CD14-positive monocyte (primary cell): ENCODE results near the gene CYP2C18. TPM values are rescaled to one million over a fixed set of nuclear protein-coding genes. Genes with fewer than 3 reads are reported as not detected.

ENCODE experiments used
- DNase-seq, 3 donors: peaks; one replicate each; pipeline ENCODE4 v3.0.0-alpha.2; 2011 to 2022
- H2AFZ ChIP-seq: 2 replicates; pipeline ENCODE4 v1.6.0; 2012; ENCODE audit warnings: mild to moderate bottlenecking, low read depth, low read length, inconsistent platforms; ENCODE audit not compliant: insufficient read depth, poor library complexity, severe bottlenecking
- H3K27ac ChIP-seq, 2 donors: 1 replicate in 1 of 2; 2 replicates in 1 of 2; pipeline ENCODE4 v1.5.1; 2012 to 2013; ENCODE audit warnings: low read length in 2 of 2, control low read depth in 1 of 2, inconsistent platforms in 1 of 2, low read depth in 1 of 2, mild to moderate bottlenecking in 1 of 2
- H3K27me3 ChIP-seq, 2 donors: one replicate each; pipeline versions ENCODE4 v1.6.0 to v1.6.1; 2011 to 2013; ENCODE audit warnings: low read length in 2 of 2; ENCODE audit not compliant: control insufficient read depth in 2 of 2, insufficient read depth in 2 of 2
- H3K36me3 ChIP-seq, 2 donors: replicated peaks in 1 of 2; 1 replicate in 1 of 2; 2 replicates in 1 of 2; pipeline versions ENCODE4 v1.5.1 to v1.6.1; 2012 to 2013; ENCODE audit warnings: low read length in 2 of 2, control low read depth in 1 of 2, inconsistent platforms in 1 of 2, mild to moderate bottlenecking in 1 of 2; ENCODE audit not compliant: insufficient read depth in 2 of 2, control insufficient read depth in 1 of 2
- H3K4me1 ChIP-seq, 2 donors: 1 replicate in 1 of 2; 2 replicates in 1 of 2; pipeline versions ENCODE4 v1.5.1 to v1.6.1; 2012 to 2013; ENCODE audit warnings: low read length in 2 of 2, control low read depth in 1 of 2, inconsistent platforms in 1 of 2, mild to moderate bottlenecking in 1 of 2, moderate library complexity in 1 of 2; ENCODE audit not compliant: insufficient read depth in 2 of 2, control insufficient read depth in 1 of 2
- H3K4me2 ChIP-seq: replicated peaks from 2 replicates; pipeline ENCODE3; 2012; ENCODE audit warnings: low read length, moderate library complexity, mild to moderate bottlenecking; ENCODE audit not compliant: poor library complexity, severe bottlenecking; ENCODE audit errors: extremely low read depth
- H3K4me3 ChIP-seq, 3 experiments: fragments of 200-600 bp in 1 of 3; sonication (generic) in 1 of 3; replicated peaks in 1 of 3; 1 replicate in 2 of 3; 2 replicates in 1 of 3; pipeline ENCODE4 v1.5.1; 2011 to 2013; ENCODE audit warnings: low read length in 3 of 3, mild to moderate bottlenecking in 3 of 3, control low read depth in 2 of 3, low read depth in 2 of 3, inconsistent platforms in 1 of 3, moderate library complexity in 1 of 3
- H3K79me2 ChIP-seq: 2 replicates; pipeline ENCODE4 v1.6.0; 2012; ENCODE audit warnings: mild to moderate bottlenecking, control low read depth, inconsistent platforms, low read length, moderate library complexity; ENCODE audit not compliant: insufficient read depth
- H3K9ac ChIP-seq: 2 replicates; pipeline ENCODE4 v1.6.0; 2017; ENCODE audit warnings: low read length, mild to moderate bottlenecking; ENCODE audit not compliant: insufficient read depth, poor library complexity, severe bottlenecking
- H3K9me3 ChIP-seq, 2 donors: replicated peaks in 1 of 2; 1 replicate in 1 of 2; 2 replicates in 1 of 2; pipeline versions ENCODE4 v1.5.1 to v1.6.1; 2012 to 2013; ENCODE audit warnings: low read length in 2 of 2, control low read depth in 1 of 2; ENCODE audit not compliant: control insufficient read depth in 1 of 2, insufficient read depth in 1 of 2
- H4K20me1 ChIP-seq: 2 replicates; pipeline ENCODE4 v1.6.0; 2012; ENCODE audit warnings: mild to moderate bottlenecking, low read length, control low read depth, moderate library complexity; ENCODE audit not compliant: insufficient read depth
- H3K27ac Mint-ChIP-seq, 7 donors: one replicate each; pipeline ENCODE4 v1.8.0; 2020; ENCODE audit warnings: mild to moderate bottlenecking in 7 of 7, mixed read lengths in 7 of 7, moderate library complexity in 6 of 7, inconsistent platforms in 2 of 7
- H3K27me3 Mint-ChIP-seq, 3 donors: one replicate each; pipeline ENCODE4 v1.8.0; 2021 to 2022; ENCODE audit warnings: low read depth in 3 of 3, mild to moderate bottlenecking in 3 of 3, mixed read lengths in 3 of 3, moderate library complexity in 3 of 3, inconsistent platforms in 1 of 3
- H3K36me3 Mint-ChIP-seq, 2 donors: one replicate each; pipeline ENCODE4 v1.8.0; 2020; ENCODE audit warnings: mixed read lengths in 2 of 2, inconsistent platforms in 1 of 2, mild to moderate bottlenecking in 1 of 2
- H3K4me1 Mint-ChIP-seq: one replicate; pipeline ENCODE4 v1.8.0; 2020; ENCODE audit warnings: mild to moderate bottlenecking, mixed read lengths
- H3K4me3 Mint-ChIP-seq, 2 donors: one replicate each; pipeline ENCODE4 v1.8.0; 2020; ENCODE audit warnings: mild to moderate bottlenecking in 2 of 2, mixed read lengths in 2 of 2, moderate library complexity in 1 of 2
- H3K9me3 Mint-ChIP-seq, 7 donors: one replicate each; pipeline ENCODE4 v1.8.0; 2020 to 2022; ENCODE audit warnings: mixed read lengths in 7 of 7, mild to moderate bottlenecking in 6 of 7, moderate library complexity in 6 of 7, inconsistent platforms in 2 of 7
- WGBS: methylation state at CpG from one replicate; pipeline ENCODE4 v1.1.5; 2013; ENCODE audit warnings: missing lambda C conversion rate; ENCODE audit not compliant: insufficient coverage; 5-methylcytosine and 5-hydroxymethylcytosine counted together
- intact Hi-C, 2 donors: fragments of 100-400 bp; cut with micrococcal nuclease; formaldehyde crosslinking; loops; one replicate each; pipeline versions ENCODE4 v1.15.0 to v1.15.1; 2023
- polyA plus RNA-seq, 3 donors: library from polyadenylated mRNA; depleted of rRNA in 1 of 3; unstranded in 2 of 3; stranded (reverse) in 1 of 3; fragments of 300-500 nt in 2 of 3; fragments of >200 nt in 1 of 3; fragmentation: Illumina TruSeq in 2 of 3; gene quantifications; 1 replicate in 2 of 3; 2 replicates in 1 of 3; pipeline ENCODE4 v1.2.3, GENCODE V29; 2012 to 2021
- TF ChIP-seq, protein P1 (sequence below): fragments of 200-600 bp; IDR thresholded peaks from one replicate; pipeline ENCODE4 v1.8.0; 2022; ENCODE audit warnings: antibody characterized with exemption, mild to moderate bottlenecking

The CYP2C18 gene
- polyA plus RNA-seq, 3 donors = not detected

DNA sequence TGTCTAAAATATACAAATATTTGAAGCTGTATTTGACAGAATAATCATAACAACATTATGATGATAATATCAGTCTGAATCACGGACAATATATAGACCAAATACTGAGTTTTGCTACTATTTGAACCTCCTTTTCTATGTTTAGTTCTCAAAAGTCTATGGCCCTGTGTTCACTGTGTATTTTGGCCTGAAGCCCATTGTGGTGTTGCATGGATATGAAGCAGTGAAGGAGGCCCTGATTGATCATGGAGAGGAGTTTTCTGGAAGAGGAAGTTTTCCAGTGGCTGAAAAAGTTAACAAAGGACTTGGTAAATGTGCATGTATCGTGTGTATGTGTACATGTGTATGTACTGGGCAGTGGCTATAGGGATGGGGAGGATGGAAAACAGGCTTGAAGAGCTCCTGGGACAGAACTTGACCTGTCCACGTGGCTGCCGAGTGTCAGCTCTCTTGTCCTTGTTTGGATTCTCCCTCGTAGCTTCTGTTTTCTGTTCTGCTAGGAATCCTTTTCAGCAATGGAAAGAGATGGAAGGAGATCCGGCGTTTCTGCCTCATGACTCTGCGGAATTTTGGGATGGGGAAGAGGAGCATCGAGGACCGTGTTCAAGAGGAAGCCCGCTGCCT, 4.2 kb downstream of the CYP2C18 start:
- no peaks in the 10 kb centered on the region for H3K36me3 Mint-ChIP-seq
- H3K4me1 Mint-ChIP-seq = no peaks in the 10 kb centered on the region
- H3K4me3 Mint-ChIP-seq = no peak overlapping the region
- no peak for DNase-seq
- no peaks in the 10 kb centered on the region for H3K36me3 ChIP-seq
- no peak overlapping the region for H3K27ac Mint-ChIP-seq
- H3K9me3 ChIP-seq = peaks cover 0 to 3% of the 10 kb centered on the region in 2 donors
- no peaks in the 10 kb centered on the region for H3K79me2 ChIP-seq
- intact Hi-C loops = no loop called here
- H3K4me2 ChIP-seq = no peak overlapping the region
- no peak overlapping the region for H2AFZ ChIP-seq
- TF ChIP-seq, protein P1, sequence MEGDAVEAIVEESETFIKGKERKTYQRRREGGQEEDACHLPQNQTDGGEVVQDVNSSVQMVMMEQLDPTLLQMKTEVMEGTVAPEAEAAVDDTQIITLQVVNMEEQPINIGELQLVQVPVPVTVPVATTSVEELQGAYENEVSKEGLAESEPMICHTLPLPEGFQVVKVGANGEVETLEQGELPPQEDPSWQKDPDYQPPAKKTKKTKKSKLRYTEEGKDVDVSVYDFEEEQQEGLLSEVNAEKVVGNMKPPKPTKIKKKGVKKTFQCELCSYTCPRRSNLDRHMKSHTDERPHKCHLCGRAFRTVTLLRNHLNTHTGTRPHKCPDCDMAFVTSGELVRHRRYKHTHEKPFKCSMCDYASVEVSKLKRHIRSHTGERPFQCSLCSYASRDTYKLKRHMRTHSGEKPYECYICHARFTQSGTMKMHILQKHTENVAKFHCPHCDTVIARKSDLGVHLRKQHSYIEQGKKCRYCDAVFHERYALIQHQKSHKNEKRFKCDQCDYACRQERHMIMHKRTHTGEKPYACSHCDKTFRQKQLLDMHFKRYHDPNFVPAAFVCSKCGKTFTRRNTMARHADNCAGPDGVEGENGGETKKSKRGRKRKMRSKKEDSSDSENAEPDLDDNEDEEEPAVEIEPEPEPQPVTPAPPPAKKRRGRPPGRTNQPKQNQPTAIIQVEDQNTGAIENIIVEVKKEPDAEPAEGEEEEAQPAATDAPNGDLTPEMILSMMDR = no peak
- H3K4me3 ChIP-seq = no peak overlapping the region
- H3K27ac ChIP-seq = no peak overlapping the region
- no peak overlapping the region for H3K9ac ChIP-seq
- H4K20me1 ChIP-seq = no peaks in the 10 kb centered on the region
- peaks cover 2 to 8% (median 2%) of the 10 kb centered on the region in 7 donors for H3K9me3 Mint-ChIP-seq
- H3K4me1 ChIP-seq = no peaks in the 10 kb centered on the region
- H3K27me3 Mint-ChIP-seq = no peaks in the 10 kb centered on the region
- 89% methylated on average over 3 of the region's 11 CpGs for WGBS
- no peaks in the 10 kb centered on the region for H3K27me3 ChIP-seq

DNA sequence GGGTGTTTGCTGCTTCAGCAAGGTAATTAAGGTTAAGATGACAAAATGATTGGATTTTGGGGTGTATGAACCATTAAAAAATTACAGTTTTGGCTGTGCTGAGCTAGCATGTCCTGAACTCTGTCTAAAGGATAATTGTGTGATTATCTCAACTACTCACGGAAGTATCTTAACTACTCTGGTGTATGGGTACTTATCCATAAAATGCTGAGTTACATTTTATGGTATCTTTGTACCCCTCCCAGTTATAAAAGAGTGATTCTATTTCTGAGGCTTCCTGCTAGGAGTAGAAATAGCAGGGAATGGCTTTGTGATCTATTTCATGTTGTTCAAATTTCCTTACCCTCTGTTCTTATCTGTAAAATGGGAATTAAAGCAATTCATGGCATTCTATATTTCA, 22.6 kb downstream of the CYP2C18 start:
- H3K79me2 ChIP-seq = no peaks in the 10 kb centered on the region
- Mint-ChIP-seq H3K4me3 (no peak overlapping the region), H3K27ac (no peak overlapping the region), H3K27me3 (peaks cover 0 to 2% (median 1%) of the 10 kb centered on the region in 3 donors), H3K36me3 (no peaks in the 10 kb centered on the region), H3K4me1 (no peaks in the 10 kb centered on the region), H3K9me3 (peaks cover 2 to 15% (median 5%) of the 10 kb centered on the region in 7 donors)
- H3K9ac ChIP-seq = no peak overlapping the region
- intact Hi-C loops = no loop called here
- H3K9me3 ChIP-seq = peaks cover 8 to 12% of the 10 kb centered on the region in 2 donors
- H3K4me1 ChIP-seq = no peaks in the 10 kb centered on the region
- no peak overlapping the region for H3K4me2 ChIP-seq
- no peaks in the 10 kb centered on the region for H3K36me3 ChIP-seq
- no CpG with 5 or more reads among the region's 1 CpG for WGBS
- no peaks in the 10 kb centered on the region for H4K20me1 ChIP-seq
- no peaks in the 10 kb centered on the region for H3K27me3 ChIP-seq
- TF ChIP-seq, protein P1 = no peak
- H3K27ac ChIP-seq = no peak overlapping the region
- H3K4me3 ChIP-seq = no peak overlapping the region
- no peak for DNase-seq
- no peak overlapping the region for H2AFZ ChIP-seq
